ENCODE results near the gene BRMS1.
A peak's percentile ranks its signal among the peaks of the same experiment; 100 is the strongest.

Gene BRMS1

GRCh38 chr11:66365711-66366619 is 21.1 kb upstream of the BRMS1 start:
- TF ChIP-seq, protein P1, sequence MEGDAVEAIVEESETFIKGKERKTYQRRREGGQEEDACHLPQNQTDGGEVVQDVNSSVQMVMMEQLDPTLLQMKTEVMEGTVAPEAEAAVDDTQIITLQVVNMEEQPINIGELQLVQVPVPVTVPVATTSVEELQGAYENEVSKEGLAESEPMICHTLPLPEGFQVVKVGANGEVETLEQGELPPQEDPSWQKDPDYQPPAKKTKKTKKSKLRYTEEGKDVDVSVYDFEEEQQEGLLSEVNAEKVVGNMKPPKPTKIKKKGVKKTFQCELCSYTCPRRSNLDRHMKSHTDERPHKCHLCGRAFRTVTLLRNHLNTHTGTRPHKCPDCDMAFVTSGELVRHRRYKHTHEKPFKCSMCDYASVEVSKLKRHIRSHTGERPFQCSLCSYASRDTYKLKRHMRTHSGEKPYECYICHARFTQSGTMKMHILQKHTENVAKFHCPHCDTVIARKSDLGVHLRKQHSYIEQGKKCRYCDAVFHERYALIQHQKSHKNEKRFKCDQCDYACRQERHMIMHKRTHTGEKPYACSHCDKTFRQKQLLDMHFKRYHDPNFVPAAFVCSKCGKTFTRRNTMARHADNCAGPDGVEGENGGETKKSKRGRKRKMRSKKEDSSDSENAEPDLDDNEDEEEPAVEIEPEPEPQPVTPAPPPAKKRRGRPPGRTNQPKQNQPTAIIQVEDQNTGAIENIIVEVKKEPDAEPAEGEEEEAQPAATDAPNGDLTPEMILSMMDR (IDR thresholded peaks at IDR 0.05; ENCODE audit: low read depth, low read length) = no peak

DNA sequence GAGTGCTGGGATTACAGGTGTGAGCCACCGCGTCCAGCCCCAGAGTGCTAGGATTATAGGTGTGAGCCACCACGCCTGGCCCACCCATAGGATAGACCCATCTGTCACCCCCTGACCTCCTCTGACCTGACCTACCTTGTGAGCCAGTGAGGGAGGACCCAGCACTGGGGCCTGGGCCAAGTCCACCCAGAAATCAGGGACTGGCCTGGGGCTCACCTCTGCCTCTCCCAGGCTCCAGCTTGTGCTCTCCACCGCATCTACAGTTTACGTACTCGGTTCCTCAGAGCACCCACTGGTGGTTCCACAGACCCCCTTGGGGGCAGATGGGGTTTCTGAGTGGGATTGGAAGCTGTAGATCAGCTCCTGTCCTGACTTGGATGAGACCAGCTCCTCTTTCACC is 20.3 kb upstream of the BRMS1 start:
- TF ChIP-seq, protein P1 (IDR thresholded peaks at IDR 0.05; ENCODE audit: low read depth, low read length) = no peak
- H3K4me3 ChIP-seq (ENCODE audit: low read depth, low read length) = no peak overlapping the region

More at GRCh38 chr11:66365711-66366619, 21.1 kb upstream of the BRMS1 start:
- no peak overlapping the region for H3K4me3 ChIP-seq (ENCODE audit: low read depth, low read length)

DNA sequence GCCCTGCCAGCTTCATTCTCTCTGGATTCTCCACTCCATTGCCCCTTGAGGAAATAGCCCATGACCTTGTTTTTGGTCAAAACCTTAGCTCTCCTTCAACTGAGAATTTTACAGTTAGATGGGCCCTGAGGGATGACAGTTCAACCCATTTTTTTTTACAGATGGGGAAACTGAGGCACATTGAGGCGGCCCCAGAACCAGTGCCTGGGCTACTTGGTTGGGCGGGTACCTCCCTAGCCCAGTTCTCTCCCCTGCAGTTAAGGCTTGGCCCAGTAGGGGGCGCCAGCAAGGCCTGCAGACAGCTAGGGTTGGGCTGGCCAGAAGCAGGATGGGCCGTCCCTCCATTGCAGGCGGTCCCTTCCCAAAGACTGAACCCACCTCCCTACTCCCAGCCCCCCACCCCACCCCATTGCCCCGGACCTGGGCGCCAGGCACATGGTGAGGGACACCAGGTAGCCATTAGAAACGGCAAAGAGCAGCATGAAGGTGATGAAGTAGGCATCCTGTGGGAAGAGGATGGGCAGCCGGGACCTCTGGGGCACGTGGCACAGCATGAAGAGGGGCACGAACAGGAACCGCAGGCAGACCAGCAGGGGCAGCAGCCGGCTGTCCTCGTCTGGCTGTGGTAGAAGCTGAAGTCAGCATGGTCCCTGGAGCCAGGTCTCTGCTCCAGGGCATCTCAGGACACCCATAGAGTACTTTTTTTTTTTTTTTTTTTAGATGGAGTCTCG is 19.1 kb upstream of the BRMS1 start:
- TF ChIP-seq, protein P1 (IDR thresholded peaks at IDR 0.05; ENCODE audit: low read depth, low read length) = peak; percentile 76

GRCh38 chr11:66363187-66363601 is 18.3 kb upstream of the BRMS1 start:
- H3K4me3 ChIP-seq (ENCODE audit: low read depth, low read length) = no peak overlapping the region
- TF ChIP-seq, protein P1 (IDR thresholded peaks at IDR 0.05; ENCODE audit: low read depth, low read length) = no peak

More for the DNA sequence above, 19.1 kb upstream of the BRMS1 start:
- no peak overlapping the region for H3K4me3 ChIP-seq (ENCODE audit: low read depth, low read length)

- H3K4me3 ChIP-seq (ENCODE audit: low read depth, low read length) = no peak overlapping the region
- TF ChIP-seq, protein P1 (IDR thresholded peaks at IDR 0.05; ENCODE audit: low read depth, low read length) = no peak
These were observed 17.7 kb upstream of the BRMS1 start for GRCh38 chr11:66362481-66363147.

DNA sequence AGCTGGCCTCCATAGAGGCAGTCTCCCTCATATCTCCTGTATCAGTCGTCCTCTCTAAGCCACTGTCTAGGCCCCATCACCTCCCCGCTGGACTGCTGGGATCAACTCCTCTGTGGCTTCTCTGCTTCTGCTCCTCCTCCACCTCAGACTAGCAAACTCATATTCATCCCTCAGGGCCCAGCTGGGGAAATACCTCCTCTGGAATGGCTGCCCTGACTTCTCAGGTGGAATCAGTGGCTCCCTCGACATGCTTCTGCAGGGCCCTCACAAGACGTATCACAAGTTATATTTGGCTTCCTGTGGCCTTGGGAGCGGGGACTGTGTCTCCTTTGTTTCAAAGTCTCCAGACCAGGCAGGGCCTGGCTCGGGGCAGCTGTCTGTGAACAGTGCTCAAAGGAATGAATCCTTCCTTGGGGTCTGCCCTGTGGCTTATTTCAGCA is 16.6 kb upstream of the BRMS1 start:
- H3K4me3 ChIP-seq (ENCODE audit: low read depth, low read length) = no peak overlapping the region
- TF ChIP-seq, protein P1 (IDR thresholded peaks at IDR 0.05; ENCODE audit: low read depth, low read length) = no peak

All from WI38 (cell line).